GM12878 (cell line): Measurements from ENCODE around the gene PDS5A. TPM values are rescaled to one million over a fixed set of nuclear protein-coding genes. Genes with fewer than 3 reads are reported as not detected.

Source experiments
- ATAC-seq: fragments of 200-7000 bp; cut with Tn5 transposase; 3 replicates; pipeline ENCODE4 v1.9.1; 2020; ENCODE audit warnings: mild to moderate bottlenecking, moderate library complexity
- BruUV-seq: library from RNA; stranded (reverse); fragments of 400-500 nt; replicated peaks from 2 replicates; lab custom pipeline; 2021; lab: Mats Ljungman, UMichigan
- CTCF ChIA-PET: fragments of 300-600 bp; sonication (Branson Sonifier 250); formaldehyde crosslinking; extraction: SDS; loops from one replicate; lab custom pipeline; 2021; ENCODE audit warnings: inconsistent platforms; lab: Yijun Ruan, JAX
- POLR2A ChIA-PET: fragments of 350-600 bp; formaldehyde crosslinking; extraction: SDS; loops from one replicate; lab custom pipeline; 2021; ENCODE audit warnings: inconsistent platforms; lab: Charles Lee
- RAD21 ChIA-PET: fragments of 300-600 bp; sonication (Branson Sonifier 250); formaldehyde crosslinking; loops from one replicate; lab custom pipeline; 2023; ENCODE audit warnings: antibody characterized with exemption; ENCODE audit not compliant: unreplicated experiment; lab: Charles Lee
- SMC1A ChIA-PET: fragments of 300-600 bp; sonication (Branson Sonifier 250); formaldehyde crosslinking; loops from one replicate; lab custom pipeline; 2023; ENCODE audit not compliant: unreplicated experiment, uncharacterized antibody; lab: Charles Lee
- DNase-seq: peaks from one replicate; pipeline ENCODE4 v3.0.0-alpha.2; 2011; ENCODE audit warnings: low read depth, low spot score
- FAIRE-seq: peaks from 3 replicates; lab custom pipeline; 2011; peaks lifted over from hg19 to GRCh38; lab: Jason Lieb, UNC
- H2AFZ ChIP-seq: 2 replicates; pipeline ENCODE4 v1.6.0; 2011; ENCODE audit warnings: low read depth, low read length, control low read depth; ENCODE audit not compliant: control insufficient read depth
- H3K27ac ChIP-seq: 2 replicates; pipeline ENCODE4 v1.5.1; 2011; ENCODE audit warnings: control low read depth; ENCODE audit not compliant: control insufficient read depth, insufficient read depth
- H3K27me3 ChIP-seq, 2 experiments: replicated peaks in 1 of 2; 2 replicates each; pipeline versions ENCODE4 v1.6.0 to v1.6.1; 2011; ENCODE audit warnings: low read length in 1 of 2; ENCODE audit not compliant: control insufficient read depth in 2 of 2, insufficient read depth in 2 of 2
- H3K36me3 ChIP-seq, 2 experiments: 2 replicates each; pipeline ENCODE4 v1.5.1; 2011; ENCODE audit warnings: low read length in 1 of 2; ENCODE audit not compliant: control insufficient read depth in 2 of 2, insufficient read depth in 2 of 2
- H3K4me1 ChIP-seq: 2 replicates; pipeline ENCODE4 v1.6.1; 2011; ENCODE audit warnings: mild to moderate bottlenecking, low read length, moderate library complexity, mixed read lengths; ENCODE audit not compliant: control insufficient read depth, insufficient read depth
- H3K4me2 ChIP-seq: 2 replicates; pipeline ENCODE4 v1.6.0; 2011; ENCODE audit warnings: control low read depth; ENCODE audit not compliant: control insufficient read depth, insufficient read depth
- H3K4me3 ChIP-seq: fragments of 200-600 bp; sonication (generic); 2 replicates; pipeline ENCODE4 v1.5.1; 2016
- H3K79me2 ChIP-seq: 2 replicates; pipeline ENCODE4 v1.6.0; 2011; ENCODE audit warnings: low read length; ENCODE audit not compliant: control insufficient read depth, insufficient read depth
- H3K9ac ChIP-seq: 2 replicates; pipeline ENCODE4 v1.8.0; 2011; ENCODE audit warnings: low read length, control low read depth, mixed read lengths; ENCODE audit not compliant: control insufficient read depth, insufficient read depth
- H3K9me3 ChIP-seq: replicated peaks from 3 replicates; pipeline ENCODE4 v1.5.1; 2011; ENCODE audit warnings: mild to moderate bottlenecking, low read length; ENCODE audit not compliant: control insufficient read depth, insufficient read depth
- H4K20me1 ChIP-seq: 2 replicates; pipeline ENCODE4 v1.6.0; 2011; ENCODE audit not compliant: control insufficient read depth, insufficient read depth
- ASH2L ChIP-seq: fragments of 300-600, 200-600 bp; sonication (generic); IDR thresholded peaks from 2 replicates; pipeline ENCODE4 v1.6.1; 2017; ENCODE audit warnings: low read depth, mild to moderate bottlenecking, borderline replicate concordance
- CHD2 ChIP-seq: IDR thresholded peaks from 2 replicates; pipeline ENCODE4 v1.6.1; 2011; ENCODE audit warnings: low read depth, low read length, improper control_type of control experiment, borderline replicate concordance
- DPF2 ChIP-seq: fragments of 450-650 bp; IDR thresholded peaks from 2 replicates; pipeline ENCODE4 v1.6.1; 2017; ENCODE audit warnings: mild to moderate bottlenecking
- NR2C1 ChIP-seq: fragments of 450-650 bp; IDR thresholded peaks from 2 replicates; pipeline ENCODE4 v1.6.1; 2017; ENCODE audit warnings: antibody characterized with exemption, mild to moderate bottlenecking, moderate library complexity
- PAX5 ChIP-seq: IDR thresholded peaks from 2 replicates; pipeline ENCODE4 v1.6.1; 2011; ENCODE audit warnings: low read depth, low read length, borderline replicate concordance
- PBX3 ChIP-seq: IDR thresholded peaks from 2 replicates; pipeline ENCODE4 v1.6.1; 2011; ENCODE audit warnings: mild to moderate bottlenecking, low read depth, low read length, moderate library complexity; ENCODE audit not compliant: insufficient replicate concordance
- USF2 ChIP-seq: IDR thresholded peaks from 2 replicates; pipeline ENCODE4 v1.6.1; 2011; ENCODE audit warnings: low read depth, low read length, improper control_type of control experiment, borderline replicate concordance
- ZZZ3 ChIP-seq: IDR thresholded peaks from 2 replicates; pipeline ENCODE4 v1.6.1; 2011; ENCODE audit warnings: low read depth; ENCODE audit not compliant: control insufficient read depth, insufficient read length
- WGBS: methylation state at CpG from one replicate; pipeline ENCODE4 v1.1.6; 2016; ENCODE audit warnings: low lambda C conversion rate; ENCODE audit not compliant: insufficient replicate concordance, insufficient coverage; ENCODE audit errors: missing lambda C conversion rate; 5-methylcytosine and 5-hydroxymethylcytosine counted together
- in situ Hi-C: fragments of 300-500 bp; cut with MboI; formaldehyde crosslinking; loops from 9 replicates; pipeline ENCODE4 v1.14.3; 2018; ENCODE audit warnings: mixed read lengths
- intact Hi-C: fragments of 100-400 bp; cut with micrococcal nuclease; formaldehyde crosslinking; loops from one replicate; pipeline ENCODE4 v1.14.2; 2022; ENCODE audit not compliant: unreplicated experiment
- polyA plus RNA-seq, 11 experiments: library from polyadenylated mRNA; depleted of rRNA in 4 of 11; unstranded in 6 of 11; stranded (reverse) in 5 of 11; fragments of >200 nt; fragmentation: Nextera tagmentation in 4 of 11; fragmentation: Illumina TruSeq in 1 of 11; extraction: Ambion mirVana in 4 of 11; extraction: Trizol in 1 of 11; gene quantifications; 1 replicate in 1 of 11; 2 replicates in 10 of 11; pipeline versions ENCODE4 v1.2.1 to v1.2.3, GENCODE V29; 2011 to 2016; ENCODE audit warnings: inconsistent platforms in 2 of 11, missing spikeins in 2 of 11, low read depth in 1 of 11
- total RNA-seq, 4 experiments: library from RNA; depleted of rRNA in 3 of 4; stranded (reverse); fragments of >200 nt in 3 of 4; fragmentation: Illumina TruSeq in 1 of 4; extraction: Trizol in 1 of 4; gene quantifications; 2 replicates each; pipeline versions ENCODE4 v1.2.1 to v1.2.3, GENCODE V29; 2013 to 2021

The PDS5A gene
- total and polyA plus RNA-seq, 10 of the 15 experiments (the other 5 are each of a cell fraction or from before 2014, with no cell fraction given) = 13.7 to 69.7 (median 52.3) TPM

GRCh38 chr4:39892988-39893692, 84.6 kb downstream of the PDS5A start:
- H3K4me1 ChIP-seq = no peaks in the 10 kb centered on the region
- BruUV-seq = no TSS peak
- no peak overlapping the region for H3K27ac ChIP-seq
- no peak for TF ChIP-seq PBX3
- no peak for TF ChIP-seq USF2
- TF ChIP-seq DPF2 = no peak
- TF ChIP-seq CHD2 = no peak
- no peak for TF ChIP-seq PAX5
- TF ChIP-seq ZZZ3 = no peak
- no peak for TF ChIP-seq ASH2L
- TF ChIP-seq NR2C1 = no peak
- POLR2A ChIA-PET = no interaction called here
- WGBS = 82% methylated on average over 5 of the region's 5 CpGs
- intact Hi-C loops (no loop called here), in situ Hi-C loops (no loop called here)
- no peak for ATAC-seq
- RAD21 ChIA-PET = no interaction called here
- H2AFZ ChIP-seq = no peak overlapping the region
- peaks cover 2 to 39% of the 10 kb centered on the region in 2 experiments for H3K36me3 ChIP-seq
- DNase-seq = no peak
- no peaks in the 10 kb centered on the region for H3K79me2 ChIP-seq
- no peak for FAIRE-seq
- SMC1A ChIA-PET = interaction anchor here (0.5 kb wide), 1 partner anchor 441 kb away, joined by 3 read pairs; no protein-coding TSS in a partner anchor
- H3K4me3 ChIP-seq = no peak overlapping the region
- no peaks in the 10 kb centered on the region for H3K27me3 ChIP-seq
- no peaks in the 10 kb centered on the region for H3K9me3 ChIP-seq
- CTCF ChIA-PET = interaction anchor here (1.0 kb wide), 1 partner anchor 82 kb away, joined by 6 read pairs; no protein-coding TSS in a partner anchor
- no peaks in the 10 kb centered on the region for H4K20me1 ChIP-seq
- no peak overlapping the region for H3K4me2 ChIP-seq
- H3K9ac ChIP-seq = no peak overlapping the region
